ENCODE measurements around the gene GRM8.

The GRM8 gene

DNA sequence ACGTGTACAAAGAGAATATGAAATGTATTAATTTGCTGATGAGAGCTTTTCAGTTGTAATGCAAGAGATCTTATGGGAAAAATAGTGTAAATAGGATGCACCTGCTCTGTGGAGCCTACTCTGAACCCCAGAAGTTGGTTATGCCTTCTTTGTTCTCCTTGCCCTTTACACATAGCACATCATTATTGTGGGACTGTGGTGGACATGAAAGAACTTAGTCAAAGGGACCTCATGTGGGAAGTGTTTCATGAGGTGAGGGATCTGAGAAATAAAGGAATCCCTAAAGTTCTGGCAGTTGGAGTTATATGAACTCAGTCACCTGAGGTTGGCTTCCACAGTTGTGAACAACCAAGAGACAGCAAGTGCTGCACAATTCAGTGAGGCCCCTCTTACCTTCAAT, 66.1 kb downstream of the GRM8 start:
- TF ChIP-seq, protein P1, sequence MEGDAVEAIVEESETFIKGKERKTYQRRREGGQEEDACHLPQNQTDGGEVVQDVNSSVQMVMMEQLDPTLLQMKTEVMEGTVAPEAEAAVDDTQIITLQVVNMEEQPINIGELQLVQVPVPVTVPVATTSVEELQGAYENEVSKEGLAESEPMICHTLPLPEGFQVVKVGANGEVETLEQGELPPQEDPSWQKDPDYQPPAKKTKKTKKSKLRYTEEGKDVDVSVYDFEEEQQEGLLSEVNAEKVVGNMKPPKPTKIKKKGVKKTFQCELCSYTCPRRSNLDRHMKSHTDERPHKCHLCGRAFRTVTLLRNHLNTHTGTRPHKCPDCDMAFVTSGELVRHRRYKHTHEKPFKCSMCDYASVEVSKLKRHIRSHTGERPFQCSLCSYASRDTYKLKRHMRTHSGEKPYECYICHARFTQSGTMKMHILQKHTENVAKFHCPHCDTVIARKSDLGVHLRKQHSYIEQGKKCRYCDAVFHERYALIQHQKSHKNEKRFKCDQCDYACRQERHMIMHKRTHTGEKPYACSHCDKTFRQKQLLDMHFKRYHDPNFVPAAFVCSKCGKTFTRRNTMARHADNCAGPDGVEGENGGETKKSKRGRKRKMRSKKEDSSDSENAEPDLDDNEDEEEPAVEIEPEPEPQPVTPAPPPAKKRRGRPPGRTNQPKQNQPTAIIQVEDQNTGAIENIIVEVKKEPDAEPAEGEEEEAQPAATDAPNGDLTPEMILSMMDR (conservative IDR thresholded peaks at IDR 0.05) = no peak
- peak overlapping the region; percentile 74 for H3K27ac ChIP-seq

GRCh38 chr7:127177156-127177555, 75.6 kb downstream of the GRM8 start:
- H3K27ac ChIP-seq = no peak overlapping the region
- TF ChIP-seq, protein P1 (conservative IDR thresholded peaks at IDR 0.05) = no peak

DNA sequence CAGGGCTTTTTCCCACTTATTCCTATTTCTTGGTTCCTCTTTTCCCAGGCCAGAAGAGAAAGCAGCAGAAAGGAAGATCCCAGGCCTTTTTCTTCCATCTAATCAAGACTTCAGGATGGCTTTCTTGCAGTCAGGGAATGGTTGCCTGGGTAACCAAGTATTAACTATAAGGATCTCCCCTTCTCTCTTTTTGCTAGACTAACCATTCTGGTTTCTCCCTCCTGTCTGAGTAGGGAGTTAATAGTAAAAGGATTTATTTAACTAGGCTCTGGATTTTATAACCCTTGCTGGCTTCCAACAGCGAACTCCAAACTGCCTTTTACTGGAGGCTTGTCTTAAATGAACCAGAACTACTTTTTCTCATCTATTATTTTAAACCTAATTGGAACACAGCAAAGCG, 90.4 kb downstream of the GRM8 start:
- TF ChIP-seq, protein P1 (conservative IDR thresholded peaks at IDR 0.05) = no peak
- H3K27ac ChIP-seq = peak overlapping the region; percentile 21

GRCh38 chr7:127158659-127159058, 94.1 kb downstream of the GRM8 start:
- no peak overlapping the region for H3K27ac ChIP-seq
- TF ChIP-seq, protein P1 (conservative IDR thresholded peaks at IDR 0.05) = peak; percentile 27; the same call in 1 of the 2 replicates

- H3K27ac ChIP-seq = no peak overlapping the region
- TF ChIP-seq, protein P1 (conservative IDR thresholded peaks at IDR 0.05) = no peak
Measured at GRCh38 chr7:127154958-127155357, 97.8 kb downstream of the GRM8 start.

- H3K27ac ChIP-seq = no peak overlapping the region
- TF ChIP-seq, protein P1 (conservative IDR thresholded peaks at IDR 0.05) = no peak
Measured at GRCh38 chr7:127154101-127154500, 98.6 kb downstream of the GRM8 start.

DNA sequence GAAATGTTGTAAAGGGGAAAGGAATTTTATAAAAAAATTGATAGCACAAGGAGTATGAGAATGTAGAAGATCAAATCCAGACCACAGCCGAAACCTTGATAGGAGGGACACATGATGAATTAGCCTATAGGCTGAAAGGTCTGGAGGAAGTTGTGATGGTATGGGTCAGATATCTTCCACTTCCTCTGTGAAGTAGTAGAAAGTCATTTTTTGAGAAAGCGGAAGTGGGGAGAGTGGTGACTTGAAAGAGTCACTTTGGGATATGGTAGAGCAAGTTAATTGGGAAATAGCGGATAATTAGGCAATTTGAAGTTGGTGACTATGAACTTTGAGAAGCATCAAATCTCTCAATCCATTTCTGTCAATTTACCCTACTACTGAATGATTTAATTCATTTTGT, 99.4 kb downstream of the GRM8 start:
- no peak overlapping the region for H3K27ac ChIP-seq
- TF ChIP-seq, protein P1 (conservative IDR thresholded peaks at IDR 0.05) = no peak

GRCh38 chr7:127152423-127152822, 100.3 kb downstream of the GRM8 start:
- no peak overlapping the region for H3K27ac ChIP-seq
- TF ChIP-seq, protein P1 (conservative IDR thresholded peaks at IDR 0.05) = no peak
